Kidney (tissue), 14 donors: ENCODE data around the gene HEYL. TPM values are rescaled to one million over a fixed set of nuclear protein-coding genes. Genes with fewer than 3 reads are reported as not detected.
A peak's percentile ranks its signal among the peaks of the same experiment; 100 is the strongest.

Experiments used
- DNase-seq, 5 donors: peaks; one replicate each; pipeline ENCODE4 v3.0.0-alpha.2; 2013 to 2020
- FAIRE-seq: peaks from 2 replicates; lab custom pipeline; 2012; peaks lifted over from hg19 to GRCh38; lab: Jason Lieb, UNC
- H3K27ac ChIP-seq, 2 donors: one replicate each; pipeline ENCODE4 v1.7.0; 2013; ENCODE audit warnings: low read depth in 2 of 2, low read length in 2 of 2, inconsistent platforms in 1 of 2
- H3K27me3 ChIP-seq: one replicate; pipeline ENCODE4 v1.7.1; 2013; ENCODE audit warnings: low read length, inconsistent platforms; ENCODE audit not compliant: control insufficient read depth, insufficient read depth
- H3K36me3 ChIP-seq, 3 donors: one replicate each; pipeline versions ENCODE4 v1.7.0 to v1.7.1; 2013; ENCODE audit warnings: low read length in 3 of 3, control low read depth in 1 of 3, inconsistent platforms in 1 of 3; ENCODE audit not compliant: insufficient read depth in 3 of 3, control insufficient read depth in 2 of 3
- H3K4me1 ChIP-seq, 3 donors: one replicate each; pipeline versions ENCODE4 v1.7.0 to v1.7.1; 2013; ENCODE audit warnings: low read length in 3 of 3, inconsistent platforms in 1 of 3, low read depth in 1 of 3; ENCODE audit not compliant: control insufficient read depth in 2 of 3, insufficient read depth in 2 of 3
- H3K4me3 ChIP-seq, 3 donors: one replicate each; pipeline versions ENCODE4 v1.7.0 to v1.8.1; 2013; ENCODE audit warnings: low read length in 3 of 3, control low read depth in 1 of 3, inconsistent platforms in 1 of 3
- H3K9ac ChIP-seq, 3 donors: one replicate each; pipeline versions ENCODE4 v1.7.0 to v1.7.1; 2013; ENCODE audit warnings: low read length in 3 of 3, control low read depth in 1 of 3, inconsistent platforms in 1 of 3
- H3K9me3 ChIP-seq, 3 donors: one replicate each; pipeline versions ENCODE4 v1.7.0 to v1.7.1; 2013; ENCODE audit warnings: low read length in 3 of 3, control low read depth in 1 of 3, inconsistent platforms in 1 of 3; ENCODE audit not compliant: control insufficient read depth in 2 of 3, insufficient read depth in 1 of 3
- CTCF ChIP-seq: IDR thresholded peaks from 3 replicates; pipeline ENCODE4 v1.5.1; 2012; ENCODE audit warnings: mild to moderate bottlenecking, moderate library complexity, borderline replicate concordance; ENCODE audit not compliant: insufficient read depth; ENCODE audit errors: extremely low read depth
- intact Hi-C: fragments of 100-400 bp; cut with DNase I; formaldehyde crosslinking; loops from one replicate; pipeline ENCODE4 v1.11.1; 2022
- polyA plus RNA-seq: library from polyadenylated mRNA; stranded (reverse); fragments of 350-450 nt; fragmentation: Illumina TruSeq; extraction: RNeasy Lipid Tissue Mini Kit (QIAGEN cat#74804); gene quantifications from one replicate; pipeline ENCODE4 v1.2.3, GENCODE V29; 2014; ENCODE audit warnings: low read depth, low replicate concordance; ENCODE audit not compliant: insufficient read depth
- total RNA-seq: library from RNA; stranded (reverse); fragmentation: NEBNext Ultra II Directional; extraction: Animal tissue kit (Norgen Biotek cat#: 25700); gene quantifications from one replicate; pipeline ENCODE4 v1.2.1, GENCODE V29; 2021
- donor health status: control.
- donor health status: control.
- donor health status: control.
- donor health status: control.
- donor health status: control.
- donor health status: DM: yes; HTN: yes; CAD: no.
- donor health status: Normal renal cell carcinoma (clear cell type).

Gene HEYL
- total and polyA plus RNA-seq, 2 donors from 2014 or later: 7.2 to 32.8 TPM

- DNase-seq (no peak), FAIRE-seq (no peak)
- no peaks in the 10 kb centered on the region for H3K9me3 ChIP-seq
- peaks cover 0 to 9% (median 0%) of the 10 kb centered on the region in 3 donors for H3K4me1 ChIP-seq
- H3K27me3 ChIP-seq: no peaks in the 10 kb centered on the region
- no peaks in the 10 kb centered on the region for H3K36me3 ChIP-seq
- no peak overlapping the region for H3K9ac ChIP-seq
- intact Hi-C loops: loop anchor here (5.0 kb wide), 1 partner anchor 48 kb away; no protein-coding TSS in a partner anchor
- TF ChIP-seq CTCF: no peak
- no peak overlapping the region for H3K27ac ChIP-seq
- no peak overlapping the region for H3K4me3 ChIP-seq
Observed at GRCh38 chr1:39655578-39656268, 16.3 kb upstream of the HEYL start.

- Histone ChIP-seq H3K4me3 (no peak overlapping the region), H3K36me3 (no peaks in the 10 kb centered on the region), H3K9me3 (no peaks in the 10 kb centered on the region), H3K4me1 (peaks cover 0 to 9% (median 0%) of the 10 kb centered on the region in 3 donors), H3K27me3 (no peaks in the 10 kb centered on the region), H3K9ac (no peak overlapping the region), H3K27ac (no peak overlapping the region)
- no peak for DNase-seq
- TF ChIP-seq CTCF: no peak
- intact Hi-C loops: no loop called here
- FAIRE-seq: no peak
Observed at GRCh38 chr1:39654291-39654690, 14.8 kb upstream of the HEYL start.

- intact Hi-C loops: no loop called here
- no peak for FAIRE-seq
- H3K27ac ChIP-seq: no peak overlapping the region
- peaks cover 0 to 9% (median 0%) of the 10 kb centered on the region in 3 donors for H3K4me1 ChIP-seq
- H3K9me3 ChIP-seq: no peaks in the 10 kb centered on the region
- DNase-seq: peak; percentile 84 to 88 (median 86)
- H3K27me3 ChIP-seq: no peaks in the 10 kb centered on the region
- H3K4me3 ChIP-seq: no peak overlapping the region
- no peaks in the 10 kb centered on the region for H3K36me3 ChIP-seq
- no peak overlapping the region for H3K9ac ChIP-seq
- TF ChIP-seq CTCF: peak; percentile 81
Observed at GRCh38 chr1:39653546-39654031, 14.1 kb upstream of the HEYL start.
